ENCODE results near the gene ATP2C1.
"Not testable (repeated sequence)": the region's sequence is repeated elsewhere in the genome, so short reads cannot be mapped to it uniquely, and the experiment has no call there.

Gene ATP2C1

DNA sequence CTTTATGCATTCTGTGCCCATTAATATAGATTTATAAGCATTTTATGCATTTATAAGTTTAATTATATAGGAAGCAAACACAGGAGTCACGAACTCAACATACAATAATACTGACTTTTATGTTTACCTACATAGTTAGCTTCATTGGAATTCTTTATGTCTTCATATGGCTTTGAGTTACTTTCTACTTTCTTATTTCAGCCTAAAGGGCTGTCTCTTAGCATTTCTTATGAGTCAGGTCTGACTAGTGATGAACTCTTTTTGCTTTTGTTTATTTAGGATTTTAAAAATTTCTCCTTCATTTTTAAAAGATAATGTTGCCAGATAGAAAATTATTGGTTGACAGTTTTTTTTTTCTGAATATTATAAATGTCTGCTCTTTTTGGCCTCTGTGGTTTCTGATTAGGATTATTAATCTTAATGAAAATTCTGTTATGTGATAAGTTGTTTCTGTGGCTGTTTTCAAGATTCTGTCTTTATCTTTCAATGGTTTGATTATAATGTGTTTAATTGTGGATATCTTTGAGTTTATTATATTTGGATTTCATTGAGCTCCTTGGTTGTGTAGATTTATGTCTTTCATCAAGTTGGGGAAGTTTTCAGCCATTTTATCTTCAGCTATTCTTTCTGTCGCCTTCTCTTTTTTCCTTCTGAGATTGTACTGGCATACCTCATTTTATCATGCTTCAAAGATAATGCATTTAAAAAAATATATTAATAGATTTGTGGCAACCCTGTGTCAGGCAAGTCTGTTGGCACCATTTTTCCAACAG, 54.3 kb downstream of the ATP2C1 start:
- FAIRE-seq = no peak

DNA sequence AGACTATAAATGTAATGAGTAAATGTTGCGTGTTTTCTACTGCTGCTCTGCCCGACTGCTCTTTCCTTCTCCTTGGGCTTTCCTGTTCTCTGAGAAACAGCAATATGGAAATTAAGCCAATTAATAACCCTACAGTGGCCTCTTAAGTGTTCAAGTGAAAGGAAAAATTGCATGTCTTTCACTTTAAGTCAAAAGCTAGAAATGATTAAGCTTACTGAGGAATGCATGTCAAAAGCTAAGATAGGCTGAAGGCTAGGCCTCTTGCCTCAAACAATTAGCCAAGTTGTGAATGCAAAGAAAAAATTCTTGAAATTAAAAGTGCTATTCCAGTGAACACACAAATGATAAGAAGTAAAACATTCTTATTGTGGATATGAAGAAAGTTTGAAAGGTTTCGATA, 55.0 kb downstream of the ATP2C1 start:
- no peak for FAIRE-seq

DNA sequence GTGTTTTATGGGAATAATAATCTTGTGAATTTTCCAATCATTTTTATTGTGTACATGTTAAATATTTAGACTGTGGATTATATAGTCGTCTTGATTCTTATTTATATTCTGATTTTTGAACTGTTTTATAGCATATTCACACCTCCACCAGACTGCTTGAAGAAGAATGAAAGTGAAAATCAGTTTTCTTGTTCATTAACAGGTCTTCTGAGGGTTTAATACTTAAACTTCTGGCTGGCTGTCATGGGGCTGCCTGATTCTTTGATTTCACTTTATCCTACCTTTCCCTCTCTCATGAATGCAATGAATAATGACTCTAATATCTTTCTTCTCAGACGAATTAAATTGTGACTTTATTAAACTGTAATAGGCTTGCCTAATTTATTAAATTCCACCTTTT, 56.2 kb downstream of the ATP2C1 start:
- no peak for FAIRE-seq

DNA sequence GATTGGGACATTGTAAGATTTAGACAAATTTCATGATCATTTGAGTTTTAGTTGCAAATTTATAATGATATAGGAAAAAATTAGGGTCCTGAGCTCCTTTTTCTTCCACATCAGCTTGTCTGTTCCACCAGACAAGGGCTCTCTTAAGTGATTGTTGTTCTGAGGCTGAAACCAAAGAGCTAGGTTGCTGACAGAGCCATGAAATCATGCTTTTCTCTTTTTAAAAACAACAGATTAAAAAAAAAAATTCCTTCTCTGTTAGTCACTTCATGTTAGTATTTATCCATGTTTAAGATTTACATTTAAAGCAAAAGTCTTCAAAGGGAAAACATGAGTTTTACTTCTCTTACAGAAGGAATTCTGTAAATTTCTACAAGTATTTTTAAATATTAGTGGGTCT, 56.8 kb downstream of the ATP2C1 start:
- FAIRE-seq = no peak

DNA sequence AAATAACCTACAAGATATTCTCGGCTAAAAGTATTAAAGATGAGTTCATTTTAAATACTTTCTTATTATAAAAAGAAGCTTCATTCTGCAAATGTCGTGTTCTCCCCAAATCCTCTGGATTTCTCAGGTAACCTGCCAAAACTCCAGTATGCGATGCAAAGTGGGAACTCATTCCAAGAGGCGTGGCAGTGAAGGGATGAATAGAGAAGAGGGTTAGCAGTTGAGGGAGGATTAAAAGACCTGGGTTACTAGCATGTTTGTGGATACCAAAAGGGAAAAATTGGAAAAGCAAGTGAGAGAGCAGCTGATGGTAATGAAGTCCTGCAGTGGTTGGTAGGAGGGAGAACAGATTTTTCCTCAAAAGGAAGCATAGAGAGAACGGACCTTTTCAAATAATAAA, 61.6 kb downstream of the ATP2C1 start:
- no peak for FAIRE-seq

DNA sequence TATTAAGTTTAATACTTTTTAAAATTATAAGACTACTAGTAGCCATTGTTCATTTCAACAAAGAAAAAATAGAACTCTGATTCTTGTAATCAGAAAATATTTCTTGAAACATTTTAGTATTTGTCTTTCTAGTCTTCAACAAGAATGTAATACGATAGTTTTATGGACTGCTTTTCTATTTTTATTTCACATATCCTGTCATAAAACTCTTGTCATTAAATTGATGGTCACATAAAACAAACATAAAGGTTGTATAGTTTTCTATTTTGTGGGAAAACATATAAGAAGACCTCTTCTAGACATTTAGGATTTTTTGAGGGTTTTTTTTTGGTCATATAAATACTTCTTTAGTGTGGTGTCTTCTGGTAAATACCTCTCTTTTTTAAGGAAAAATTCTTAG, 62.4 kb downstream of the ATP2C1 start:
- FAIRE-seq = peak; percentile 29

DNA sequence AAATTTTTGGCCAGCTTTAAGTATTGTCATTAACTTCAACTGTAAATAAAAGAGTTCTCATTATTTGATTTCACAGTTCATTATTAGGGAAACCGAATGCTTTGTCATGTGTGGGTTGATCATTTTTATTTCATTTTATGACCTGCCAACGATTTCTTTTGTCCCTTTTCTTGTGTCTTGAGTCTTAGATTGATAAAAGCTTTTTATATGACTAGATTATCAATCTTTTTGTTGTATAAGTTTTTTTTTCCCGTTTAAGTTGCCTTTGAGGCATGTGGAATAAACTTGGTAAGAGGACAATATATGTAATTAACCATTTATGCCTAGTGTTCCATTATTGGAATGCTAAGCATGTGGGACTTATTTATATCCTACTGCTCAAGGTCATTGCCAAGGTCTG, 62.8 kb downstream of the ATP2C1 start:
- no peak for FAIRE-seq

DNA sequence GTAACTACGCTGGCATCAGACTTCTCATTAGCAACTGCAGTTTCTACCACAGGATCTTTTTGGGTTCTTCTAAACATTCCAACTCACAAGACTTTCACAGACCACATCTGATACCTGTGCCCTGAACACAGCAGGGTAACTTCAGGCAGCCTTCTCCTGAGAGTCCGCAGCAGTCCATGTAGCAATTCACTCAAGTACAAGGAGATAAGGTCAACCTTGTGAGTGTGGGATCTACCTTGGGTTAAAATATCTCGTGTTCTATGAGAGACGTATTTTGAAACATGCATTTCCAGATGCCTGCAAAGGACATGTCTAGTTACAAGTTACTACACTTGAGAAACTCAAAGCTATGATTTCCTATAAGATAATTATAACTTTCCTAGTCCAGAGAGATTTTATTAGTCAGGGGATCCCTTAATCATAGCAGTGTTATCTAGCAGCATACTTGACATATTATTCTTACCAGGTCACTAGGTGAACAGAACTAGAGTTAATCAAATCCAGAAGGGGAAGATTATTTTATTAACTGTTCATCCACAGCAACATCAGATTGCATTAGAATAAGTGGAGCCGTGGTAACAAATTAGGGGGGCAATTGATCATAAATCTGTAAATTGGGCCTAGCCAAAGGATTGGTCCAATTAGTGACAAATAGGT, 66.4 kb downstream of the ATP2C1 start:
- FAIRE-seq = no peak

DNA sequence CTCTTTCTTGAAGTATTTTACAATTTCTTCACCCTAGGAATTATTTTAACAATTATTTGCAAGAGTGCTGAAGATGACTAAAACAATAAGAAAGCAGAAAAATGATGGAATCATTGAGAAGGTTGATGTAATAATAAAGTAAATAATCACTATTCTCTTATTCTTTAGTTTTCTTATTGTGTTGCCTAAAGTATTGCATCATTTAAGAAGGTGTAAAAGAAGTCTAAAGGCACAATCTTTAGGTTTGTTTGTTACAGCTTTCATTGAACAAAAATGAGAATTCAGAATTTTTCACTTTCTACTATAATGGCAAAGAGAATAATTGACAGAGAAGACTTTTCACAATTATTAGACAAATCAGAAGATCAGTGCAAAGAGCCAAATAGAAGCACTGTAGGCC, 67.6 kb downstream of the ATP2C1 start:
- FAIRE-seq = no peak

DNA sequence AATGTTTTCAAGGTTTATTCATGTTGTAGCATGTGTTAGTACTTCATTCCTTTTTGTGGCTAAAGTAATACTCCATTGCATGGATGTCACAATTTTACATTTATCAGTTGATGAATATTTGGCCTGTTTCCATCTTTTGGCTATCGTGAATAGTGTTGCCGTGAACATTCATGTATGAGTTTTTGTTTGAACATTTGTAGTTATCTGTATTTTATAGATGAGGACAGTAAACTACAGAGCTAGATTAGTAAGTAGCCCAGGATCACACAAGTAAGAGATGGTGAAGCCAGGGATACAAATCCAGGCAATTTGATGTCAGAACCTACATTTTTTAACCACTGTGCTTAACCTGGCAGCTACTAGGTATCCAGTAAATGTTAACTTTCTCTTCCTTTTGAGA, 69.6 kb downstream of the ATP2C1 start:
- FAIRE-seq = no peak

DNA sequence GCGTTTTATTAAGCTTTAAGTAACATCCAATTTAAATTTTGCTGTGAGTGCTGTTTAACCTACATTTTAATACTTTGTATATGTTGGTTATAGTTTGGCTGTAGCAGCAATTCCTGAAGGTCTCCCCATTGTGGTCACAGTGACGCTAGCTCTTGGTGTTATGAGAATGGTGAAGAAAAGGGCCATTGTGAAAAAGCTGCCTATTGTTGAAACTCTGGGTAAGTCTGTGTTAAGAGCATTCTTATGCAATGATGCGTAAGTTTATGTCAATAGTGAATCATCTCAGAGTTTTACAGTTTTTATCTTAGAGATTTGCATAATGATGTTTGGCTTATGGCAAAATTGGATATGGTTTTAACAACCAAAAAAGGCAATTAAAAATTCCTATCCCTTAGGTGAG, 70.0 kb downstream of the ATP2C1 start:
- no peak for FAIRE-seq

DNA sequence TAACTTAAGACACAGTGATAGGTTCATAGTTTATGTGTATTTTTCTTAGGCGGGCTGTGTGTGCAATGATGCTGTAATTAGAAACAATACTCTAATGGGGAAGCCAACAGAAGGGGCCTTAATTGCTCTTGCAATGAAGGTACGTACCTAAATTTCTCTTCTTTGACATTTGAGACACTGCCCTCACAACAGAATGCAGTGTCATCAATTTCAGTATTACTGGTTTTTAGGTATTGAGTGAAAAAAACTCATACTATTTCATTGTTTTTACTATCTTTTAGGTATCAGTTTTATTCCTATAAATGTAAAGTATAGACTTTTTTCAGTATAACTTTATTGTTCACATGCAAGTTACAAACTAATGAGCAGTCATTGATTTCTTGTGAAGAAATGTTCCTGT, 73.4 kb downstream of the ATP2C1 start:
- no peak for FAIRE-seq

DNA sequence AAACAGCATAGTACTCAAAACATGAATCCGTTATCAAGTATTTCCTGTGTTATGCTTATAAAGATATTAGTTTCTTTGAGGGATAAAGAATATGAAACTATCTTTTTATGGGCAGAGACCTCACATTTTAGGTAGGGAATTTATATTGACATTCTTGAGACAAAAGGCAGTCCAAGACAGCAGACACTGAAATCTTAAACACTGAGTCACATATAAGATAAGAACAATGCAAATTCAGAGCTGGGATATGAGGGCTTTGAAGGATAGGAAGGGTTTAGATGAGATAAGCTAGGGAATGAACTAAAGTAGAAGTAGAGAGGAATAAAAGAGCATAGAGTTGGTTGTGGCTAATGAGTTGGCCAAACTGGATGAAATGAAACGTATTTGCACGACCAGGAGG, 74.3 kb downstream of the ATP2C1 start:
- no peak for FAIRE-seq

DNA sequence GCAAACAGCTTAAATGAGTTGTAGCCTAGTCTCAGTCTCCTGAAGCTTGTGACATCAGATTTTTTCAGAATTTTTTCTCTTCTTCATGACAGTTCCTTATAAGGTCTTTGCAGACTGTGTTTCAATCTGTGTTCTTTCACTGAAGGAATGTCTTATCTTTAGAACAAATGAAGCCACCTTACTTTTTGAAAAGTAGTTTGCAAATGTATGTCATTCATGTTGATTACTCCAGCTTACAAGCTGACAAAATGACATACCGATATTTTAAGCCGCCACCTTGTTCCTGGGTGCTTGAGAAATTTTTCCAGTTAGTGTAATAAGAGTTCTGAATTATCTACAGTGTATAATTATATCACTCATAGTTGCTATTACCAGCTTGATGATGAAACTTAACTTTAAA, 75.7 kb downstream of the ATP2C1 start:
- no peak for FAIRE-seq

DNA sequence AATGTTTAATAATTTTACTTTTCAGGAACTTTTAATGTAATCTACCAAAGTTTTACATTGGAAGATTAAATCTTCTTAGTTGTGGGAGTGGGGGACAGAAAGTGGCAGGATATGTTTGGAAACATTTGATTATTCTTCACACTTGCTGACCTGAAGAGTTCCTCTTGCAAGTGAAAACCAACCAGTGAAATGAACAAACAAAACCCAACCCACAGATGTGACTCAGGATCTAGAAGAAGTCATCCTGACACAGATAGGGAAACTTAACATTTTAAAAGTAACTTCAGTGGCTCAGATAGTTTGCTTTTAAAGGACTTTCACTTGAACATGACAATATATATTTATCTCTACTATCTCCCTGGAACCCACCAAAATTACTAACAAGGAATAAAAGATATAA, 77.3 kb downstream of the ATP2C1 start:
- FAIRE-seq = no peak

DNA sequence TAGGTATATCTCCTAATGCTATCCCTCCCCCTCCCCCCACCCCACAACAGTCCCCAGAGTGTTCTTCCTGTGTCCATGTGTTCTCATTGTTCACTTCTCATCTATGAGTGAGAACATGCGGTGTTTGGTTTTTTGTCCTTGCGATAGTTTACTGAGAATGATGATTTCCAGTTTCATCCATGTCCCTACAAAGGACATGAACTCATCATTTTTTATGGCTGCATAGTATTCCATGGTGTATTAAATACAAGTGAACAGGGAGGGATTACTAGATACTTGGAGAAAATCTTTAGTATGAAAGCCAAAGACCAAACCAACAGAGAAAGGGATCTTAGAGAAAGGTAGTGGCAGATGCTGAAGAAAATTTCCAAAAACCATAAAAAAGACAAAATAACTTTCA, 78.7 kb downstream of the ATP2C1 start:
- FAIRE-seq = not testable (repeated sequence)

DNA sequence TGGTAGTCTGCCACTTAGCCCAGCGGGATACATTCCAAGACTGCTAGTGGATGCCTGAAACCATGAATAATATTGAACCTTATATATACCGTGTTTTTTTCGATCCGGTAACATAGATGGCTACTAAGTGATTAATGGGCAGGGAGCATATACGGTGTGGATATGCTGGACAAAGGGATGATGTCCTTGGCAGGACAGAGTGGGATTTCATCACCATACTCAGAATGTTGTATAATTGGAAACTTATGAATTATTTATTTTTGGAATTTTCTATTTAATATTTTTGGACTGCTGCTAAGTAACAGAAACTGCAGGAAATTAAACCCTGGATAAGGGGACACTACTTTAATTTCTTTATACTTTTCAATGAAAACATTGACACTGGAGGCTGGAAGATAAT, 79.5 kb downstream of the ATP2C1 start:
- no peak for FAIRE-seq

DNA sequence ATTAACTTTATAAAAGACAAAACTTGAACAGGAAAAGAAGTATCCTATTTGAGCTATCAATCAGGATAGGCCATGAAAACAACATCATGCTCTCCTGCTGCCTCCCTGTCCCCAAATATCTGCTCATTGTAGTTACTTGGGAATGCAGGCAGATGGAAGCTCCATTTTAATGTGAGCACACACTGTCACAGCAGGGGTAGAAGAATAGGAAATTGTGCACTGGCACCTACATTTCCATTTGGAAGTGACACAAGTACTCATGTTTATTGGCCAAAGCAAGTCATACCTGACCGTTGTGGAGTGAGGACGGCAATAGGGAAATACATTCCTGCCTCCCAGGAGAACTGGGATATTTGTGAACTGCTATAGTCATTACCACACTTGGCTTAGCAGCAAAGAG, 80.3 kb downstream of the ATP2C1 start:
- FAIRE-seq = no peak

DNA sequence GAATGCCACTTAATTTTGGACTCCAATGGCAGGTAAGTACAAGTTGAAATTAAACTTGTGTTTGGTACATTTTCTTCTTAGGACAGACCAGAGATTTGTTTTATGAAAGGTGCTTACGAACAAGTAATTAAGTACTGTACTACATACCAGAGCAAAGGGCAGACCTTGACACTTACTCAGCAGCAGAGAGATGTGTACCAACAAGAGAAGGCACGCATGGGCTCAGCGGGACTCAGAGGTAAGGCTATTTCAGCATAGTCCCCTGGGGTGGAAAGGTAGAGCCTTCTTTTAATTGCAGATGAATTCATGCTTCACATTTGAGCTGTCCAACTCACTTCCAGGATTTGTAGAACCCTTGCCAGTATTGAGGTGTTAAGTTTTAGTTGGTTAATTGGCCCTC, 81.4 kb downstream of the ATP2C1 start:
- no peak for FAIRE-seq

DNA sequence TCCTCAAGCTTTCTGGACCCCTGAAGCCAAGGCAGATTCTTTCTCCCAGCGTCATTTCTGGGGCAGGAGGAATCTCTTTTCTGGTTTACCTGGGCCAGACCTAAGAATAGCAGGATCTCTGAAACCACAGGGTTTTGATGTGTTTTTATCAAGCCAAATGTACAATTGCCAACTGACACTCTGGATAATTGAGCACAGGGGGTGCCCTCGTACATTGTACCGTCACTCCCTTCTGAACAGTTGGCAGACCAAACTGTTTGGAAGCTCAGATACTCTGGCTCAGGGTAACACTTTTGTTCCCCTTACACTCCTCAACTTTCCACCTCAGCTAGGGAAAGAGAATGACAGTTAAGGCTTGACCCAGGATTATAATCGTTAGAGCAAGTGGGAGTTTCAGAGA, 82.8 kb downstream of the ATP2C1 start:
- no peak for FAIRE-seq

DNA sequence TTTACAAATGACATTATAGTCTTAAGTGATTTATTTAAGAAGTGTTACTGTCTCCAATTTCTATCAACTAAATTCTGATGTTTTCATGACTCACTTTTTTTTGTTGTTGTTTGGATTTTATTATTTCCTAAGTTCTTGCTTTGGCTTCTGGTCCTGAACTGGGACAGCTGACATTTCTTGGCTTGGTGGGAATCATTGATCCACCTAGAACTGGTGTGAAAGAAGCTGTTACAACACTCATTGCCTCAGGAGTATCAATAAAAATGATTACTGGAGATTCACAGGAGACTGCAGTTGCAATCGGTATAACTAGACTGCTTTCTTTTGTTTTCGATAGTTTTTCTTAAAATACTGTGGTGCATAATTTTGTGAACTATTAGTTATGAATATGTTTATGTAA, 85.2 kb downstream of the ATP2C1 start:
- FAIRE-seq = no peak

DNA sequence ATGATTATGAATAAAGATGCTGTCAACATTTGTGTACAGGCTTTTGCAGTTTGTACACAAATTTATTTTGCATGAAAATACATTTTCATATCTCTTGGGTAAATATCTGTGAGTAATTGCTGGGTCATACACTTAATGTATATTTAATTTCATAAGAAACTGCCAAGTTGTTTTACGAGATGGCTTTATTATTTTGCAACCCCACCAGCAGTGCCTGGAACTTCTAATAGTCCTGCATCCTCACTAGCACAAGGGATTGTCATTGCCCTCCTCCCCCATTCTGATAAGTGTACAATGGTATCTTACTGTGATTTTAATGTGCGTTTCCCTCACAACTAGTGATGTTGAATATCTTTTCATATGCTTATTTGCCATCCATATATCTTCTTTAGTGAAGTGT, 87.6 kb downstream of the ATP2C1 start:
- FAIRE-seq = no peak

DNA sequence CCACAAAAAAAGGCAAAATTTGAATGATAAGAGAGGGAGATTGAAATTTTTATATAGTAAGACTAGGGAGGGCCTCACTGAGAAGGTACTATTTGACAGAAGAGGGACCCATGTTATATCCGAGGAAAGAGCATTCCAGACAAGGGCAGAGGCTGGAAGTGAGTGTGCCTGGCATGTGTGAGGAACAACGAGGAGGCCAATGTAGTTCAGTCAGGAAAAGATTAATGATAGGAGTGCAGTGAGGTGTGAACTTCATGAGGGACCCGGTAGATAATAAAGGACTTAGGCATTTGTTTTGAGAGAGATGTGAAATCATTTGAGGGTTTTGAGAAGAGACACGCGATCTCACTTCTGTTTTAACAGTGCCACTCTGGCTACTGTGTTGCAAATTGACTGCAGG, 96.4 kb downstream of the ATP2C1 start:
- no peak for FAIRE-seq

DNA sequence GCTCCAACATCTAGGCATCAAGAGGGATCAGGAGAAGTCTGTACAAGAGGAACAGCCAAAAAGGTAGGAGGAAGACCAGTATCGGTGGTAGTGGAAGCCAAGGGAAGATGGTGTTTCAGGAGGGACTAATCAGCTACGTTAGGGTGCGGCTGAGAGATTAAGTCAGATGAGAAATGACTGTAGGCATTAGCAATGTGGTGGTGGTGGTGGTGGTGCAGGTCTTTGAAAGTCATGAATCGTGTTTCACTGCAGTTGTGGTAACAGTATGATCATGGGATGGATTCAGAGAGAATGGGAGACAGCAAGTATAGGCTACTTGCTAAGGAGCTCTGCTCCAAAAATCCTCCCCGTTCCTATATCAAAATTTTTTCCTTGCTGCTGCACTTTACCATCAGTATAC, 97.2 kb downstream of the ATP2C1 start:
- no peak for FAIRE-seq

DNA sequence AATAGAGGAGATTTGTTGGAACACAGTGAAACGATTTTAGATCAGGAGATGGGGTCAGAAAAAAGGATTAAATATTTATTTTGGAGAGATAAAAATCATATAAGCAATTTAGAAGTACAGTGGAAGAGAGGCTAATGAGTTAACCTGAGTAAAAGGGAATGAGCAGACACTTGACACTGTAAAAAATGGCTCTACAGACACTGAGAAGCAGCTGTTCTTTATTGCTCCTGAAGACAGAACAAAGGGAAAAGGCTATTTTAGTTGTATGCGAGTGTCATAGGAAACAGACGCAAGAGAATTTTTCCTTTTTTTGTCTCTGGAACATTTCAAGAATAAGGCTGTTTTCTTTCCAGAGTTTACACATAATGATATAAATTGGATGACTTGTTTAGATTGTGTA, 98.5 kb downstream of the ATP2C1 start:
- no peak for FAIRE-seq

Data from endometrium (tissue), 2 donors.